HG02943 (cell line): Measurements from ENCODE around the gene RXFP3.
"Not testable (repeated sequence)": the region's sequence is repeated elsewhere in the genome, so short reads cannot be mapped to it uniquely, and the experiment has no call there.

Experiments used
- ATAC-seq: cut with Tn5 transposase; IDR thresholded peaks from one replicate; pipeline ENCODE4 v1.9.1; 2021; ENCODE audit warnings: mild to moderate bottlenecking, low read depth, moderate library complexity; ENCODE audit not compliant: unreplicated experiment

The RXFP3 gene

GRCh38 chr5:33936381-33937016 is at the start of gene RXFP3:
TSS of gene RXFP3 (plus strand) at chr5:33936386. CDS start at chr5:33936741, 355 bp downstream.
- ATAC-seq = no peak

- ATAC-seq = no peak
These were observed 48.9 kb upstream of the RXFP3 start for GRCh38 chr5:33887268-33887667.

- ATAC-seq = no peak
These were observed 47.6 kb upstream of the RXFP3 start for GRCh38 chr5:33888587-33888986.

- ATAC-seq = no peak
These were observed 45.8 kb upstream of the RXFP3 start for GRCh38 chr5:33890131-33891032.

GRCh38 chr5:33891446-33891787 is 44.8 kb upstream of the RXFP3 start:
- no peak for ATAC-seq

GRCh38 chr5:33891788-33892619 is 44.2 kb upstream of the RXFP3 start, which contains the start of gene ADAMTS12:
TSS of gene ADAMTS12 (minus strand) at chr5:33891990. CDS start at chr5:33891856, 134 bp downstream.
- no peak for ATAC-seq

- no peak for ATAC-seq
These were observed 43.5 kb upstream of the RXFP3 start for GRCh38 chr5:33892620-33893137.

- no peak for ATAC-seq
These were observed 41.6 kb upstream of the RXFP3 start for GRCh38 chr5:33894566-33894965.

- ATAC-seq = no peak
These were observed 35.0 kb upstream of the RXFP3 start for GRCh38 chr5:33901156-33901555.

- no peak for ATAC-seq
These were observed 33.1 kb upstream of the RXFP3 start for GRCh38 chr5:33903118-33903517.

- ATAC-seq = no peak
These were observed 30.8 kb upstream of the RXFP3 start for GRCh38 chr5:33905381-33905780.

GRCh38 chr5:33906248-33906647 is 29.9 kb upstream of the RXFP3 start:
- ATAC-seq = not testable (repeated sequence)

GRCh38 chr5:33914844-33915243 is 21.3 kb upstream of the RXFP3 start:
- not testable (repeated sequence) for ATAC-seq

GRCh38 chr5:33921002-33921401 is 15.2 kb upstream of the RXFP3 start:
- no peak for ATAC-seq

GRCh38 chr5:33925278-33925677 is 10.9 kb upstream of the RXFP3 start:
- no peak for ATAC-seq

GRCh38 chr5:33927685-33928084 is 8.5 kb upstream of the RXFP3 start:
- ATAC-seq = no peak

GRCh38 chr5:33928283-33928682 is 7.9 kb upstream of the RXFP3 start:
- no peak for ATAC-seq

GRCh38 chr5:33929925-33930690 is 6.1 kb upstream of the RXFP3 start:
- no peak for ATAC-seq

- no peak for ATAC-seq
These were observed 5.0 kb upstream of the RXFP3 start for GRCh38 chr5:33931136-33931535.

GRCh38 chr5:33933723-33934169 is 2.4 kb upstream of the RXFP3 start:
- ATAC-seq = peak; percentile 73
